CD4-positive, alpha-beta T cell treated with Interleukin-6 for 4 hours (primary cell): ENCODE results near the gene TLK1.

Experiments used
- DNase-seq: peaks from one replicate; pipeline ENCODE4 v3.0.0-alpha.2; 2020; ENCODE audit warnings: mixed read lengths

Gene TLK1

GRCh38 chr2:170991398-170992182, 169.1 kb downstream of the TLK1 start:
- DNase-seq, result no peak

GRCh38 chr2:170986566-170987258, 174.0 kb downstream of the TLK1 start:
- DNase-seq, result no peak

- DNase-seq, result no peak
Observed at GRCh38 chr2:170985407-170985806, 175.3 kb downstream of the TLK1 start.

GRCh38 chr2:170984079-170984478, 176.6 kb downstream of the TLK1 start:
- no peak for DNase-seq

- no peak for DNase-seq
Observed at GRCh38 chr2:170975943-170976270, 184.8 kb downstream of the TLK1 start.

- no peak for DNase-seq
Observed at GRCh38 chr2:170975127-170975942, 185.4 kb downstream of the TLK1 start.

- no peak for DNase-seq
Observed at GRCh38 chr2:170974304-170974993, 186.2 kb downstream of the TLK1 start.

- DNase-seq, result peak; percentile 90
Observed at GRCh38 chr2:170973492-170974303, 187.0 kb downstream of the TLK1 start.

GRCh38 chr2:170973225-170973491, 187.5 kb downstream of the TLK1 start:
- DNase-seq, result no peak

- no peak for DNase-seq
Observed at GRCh38 chr2:170972296-170973224, 188.1 kb downstream of the TLK1 start.

GRCh38 chr2:170971071-170971470, 189.6 kb downstream of the TLK1 start:
- no peak for DNase-seq

- DNase-seq, result no peak
Observed at GRCh38 chr2:170969872-170970496, 190.7 kb downstream of the TLK1 start.

GRCh38 chr2:170969030-170969429, 191.7 kb downstream of the TLK1 start:
- DNase-seq, result no peak

- DNase-seq, result no peak
Observed at GRCh38 chr2:170968205-170969003, 192.3 kb downstream of the TLK1 start.

- no peak for DNase-seq
Observed at GRCh38 chr2:170967553-170967952, 193.1 kb downstream of the TLK1 start.

- DNase-seq, result no peak
Observed at GRCh38 chr2:170966648-170967396, 193.9 kb downstream of the TLK1 start.

GRCh38 chr2:170965446-170966225, 195.1 kb downstream of the TLK1 start:
- DNase-seq, result no peak

- DNase-seq, result no peak
Observed at GRCh38 chr2:170963386-170963785, 197.3 kb downstream of the TLK1 start.
